ENCODE results near the gene CACNG1. TPM values are rescaled to one million over a fixed set of nuclear protein-coding genes. Genes with fewer than 3 reads are reported as not detected.

The CACNG1 gene
- polyA plus RNA-seq, 3 donors: not detected

DNA sequence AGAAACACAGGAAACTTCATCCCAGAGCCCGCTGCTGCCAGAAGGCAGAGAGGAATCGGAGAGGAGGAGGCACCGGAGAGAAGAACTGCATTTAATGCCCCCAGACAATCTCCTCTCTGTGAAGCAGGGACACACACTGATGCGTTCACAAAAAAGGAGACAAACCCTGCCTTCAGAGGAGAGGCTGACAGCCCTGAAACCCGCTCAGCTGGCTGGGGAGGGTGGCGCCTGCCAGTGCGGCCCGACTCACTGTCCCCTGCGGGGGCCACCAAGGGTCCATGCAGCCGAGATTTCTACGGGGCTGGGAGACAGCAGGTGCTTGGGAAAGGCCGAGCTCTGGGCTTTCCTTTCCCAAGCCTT, 21.9 kb upstream of the CACNG1 start:
- no peaks in the 10 kb centered on the region for H3K79me2 ChIP-seq (ENCODE audit: insufficient read depth, low read length)
- no peak overlapping the region for H3K4me3 ChIP-seq (replicated peaks in 1 of 3; ENCODE audit: low read depth in 2 of 3, low read length in 3 of 3)
- TF ChIP-seq, protein P1, sequence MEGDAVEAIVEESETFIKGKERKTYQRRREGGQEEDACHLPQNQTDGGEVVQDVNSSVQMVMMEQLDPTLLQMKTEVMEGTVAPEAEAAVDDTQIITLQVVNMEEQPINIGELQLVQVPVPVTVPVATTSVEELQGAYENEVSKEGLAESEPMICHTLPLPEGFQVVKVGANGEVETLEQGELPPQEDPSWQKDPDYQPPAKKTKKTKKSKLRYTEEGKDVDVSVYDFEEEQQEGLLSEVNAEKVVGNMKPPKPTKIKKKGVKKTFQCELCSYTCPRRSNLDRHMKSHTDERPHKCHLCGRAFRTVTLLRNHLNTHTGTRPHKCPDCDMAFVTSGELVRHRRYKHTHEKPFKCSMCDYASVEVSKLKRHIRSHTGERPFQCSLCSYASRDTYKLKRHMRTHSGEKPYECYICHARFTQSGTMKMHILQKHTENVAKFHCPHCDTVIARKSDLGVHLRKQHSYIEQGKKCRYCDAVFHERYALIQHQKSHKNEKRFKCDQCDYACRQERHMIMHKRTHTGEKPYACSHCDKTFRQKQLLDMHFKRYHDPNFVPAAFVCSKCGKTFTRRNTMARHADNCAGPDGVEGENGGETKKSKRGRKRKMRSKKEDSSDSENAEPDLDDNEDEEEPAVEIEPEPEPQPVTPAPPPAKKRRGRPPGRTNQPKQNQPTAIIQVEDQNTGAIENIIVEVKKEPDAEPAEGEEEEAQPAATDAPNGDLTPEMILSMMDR (IDR thresholded peaks at IDR 0.05): no peak
- H3K27me3 ChIP-seq (ENCODE audit: control insufficient read depth in 2 of 2, insufficient read depth in 2 of 2, low read length in 2 of 2): no peaks in the 10 kb centered on the region
- H3K4me2 ChIP-seq (replicated peaks; ENCODE audit: extremely low read depth, low read length, poor library complexity, severe bottlenecking): no peak overlapping the region
- H3K36me3 ChIP-seq (replicated peaks in 1 of 2; ENCODE audit: control insufficient read depth in 1 of 2, insufficient read depth in 2 of 2, low read length in 2 of 2): no peaks in the 10 kb centered on the region
- WGBS (ENCODE audit: insufficient coverage): 96% methylated on average over 10 of the region's 12 CpGs
- H3K9me3 ChIP-seq (replicated peaks in 1 of 2; ENCODE audit: control insufficient read depth in 1 of 2, insufficient read depth in 1 of 2, low read length in 2 of 2): no peaks in the 10 kb centered on the region
- H3K4me1 ChIP-seq (ENCODE audit: control insufficient read depth in 1 of 2, insufficient read depth in 2 of 2, low read length in 2 of 2): no peaks in the 10 kb centered on the region
- Mint-ChIP-seq H3K36me3 (no peaks in the 10 kb centered on the region), H3K27me3 (ENCODE audit: low read depth in 3 of 3) (peaks cover 2 to 8% (median 5%) of the 10 kb centered on the region in 3 donors), H3K4me3 (no peak overlapping the region), H3K4me1 (no peaks in the 10 kb centered on the region), H3K9me3 (no peaks in the 10 kb centered on the region), H3K27ac (no peak overlapping the region)
- intact Hi-C loops (cut with micrococcal nuclease): no loop called here
- H2AFZ ChIP-seq (ENCODE audit: insufficient read depth, low read depth, low read length, poor library complexity, severe bottlenecking): no peak overlapping the region
- H4K20me1 ChIP-seq (ENCODE audit: insufficient read depth, low read length): no peaks in the 10 kb centered on the region
- H3K9ac ChIP-seq (ENCODE audit: insufficient read depth, low read length, poor library complexity, severe bottlenecking): no peak overlapping the region
- no peak for DNase-seq
- H3K27ac ChIP-seq (ENCODE audit: low read depth in 1 of 2, low read length in 2 of 2): no peak overlapping the region

DNA sequence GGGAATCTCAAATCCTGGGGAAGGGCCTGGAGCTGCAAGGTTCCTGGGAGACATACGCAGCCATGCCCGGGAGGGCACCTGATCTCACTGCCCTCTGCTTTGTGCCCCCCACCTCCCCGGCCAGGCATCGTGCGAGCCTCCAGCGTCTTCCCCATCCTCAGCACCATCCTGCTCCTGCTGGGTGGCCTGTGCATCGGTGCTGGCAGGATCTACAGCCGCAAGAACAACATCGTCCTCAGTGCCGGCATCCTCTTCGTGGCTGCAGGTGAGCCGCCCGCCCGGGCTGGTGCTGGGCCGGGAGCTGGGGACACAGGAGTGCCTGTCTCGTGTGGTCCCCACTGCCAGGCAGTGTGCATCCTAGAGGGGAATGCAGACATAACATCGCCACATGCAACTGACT, 19.6 kb upstream of the CACNG1 start:
- Mint-ChIP-seq H3K27ac (no peak overlapping the region), H3K4me3 (no peak overlapping the region), H3K9me3 (peaks cover 0 to 2% (median 0%) of the 10 kb centered on the region in 7 donors), H3K4me1 (no peaks in the 10 kb centered on the region), H3K36me3 (no peaks in the 10 kb centered on the region), H3K27me3 (ENCODE audit: low read depth in 3 of 3) (peaks cover 3 to 8% (median 6%) of the 10 kb centered on the region in 3 donors)
- no peaks in the 10 kb centered on the region for H3K4me1 ChIP-seq (ENCODE audit: control insufficient read depth in 1 of 2, insufficient read depth in 2 of 2, low read length in 2 of 2)
- H3K27me3 ChIP-seq (ENCODE audit: control insufficient read depth in 2 of 2, insufficient read depth in 2 of 2, low read length in 2 of 2): no peaks in the 10 kb centered on the region
- intact Hi-C loops (cut with micrococcal nuclease): no loop called here
- H3K4me2 ChIP-seq (replicated peaks; ENCODE audit: extremely low read depth, low read length, poor library complexity, severe bottlenecking): no peak overlapping the region
- H2AFZ ChIP-seq (ENCODE audit: insufficient read depth, low read depth, low read length, poor library complexity, severe bottlenecking): no peak overlapping the region
- no peak for DNase-seq
- 96% methylated on average over 17 of the region's 17 CpGs for WGBS (ENCODE audit: insufficient coverage)
- H3K36me3 ChIP-seq (replicated peaks in 1 of 2; ENCODE audit: control insufficient read depth in 1 of 2, insufficient read depth in 2 of 2, low read length in 2 of 2): no peaks in the 10 kb centered on the region
- H3K9me3 ChIP-seq (replicated peaks in 1 of 2; ENCODE audit: control insufficient read depth in 1 of 2, insufficient read depth in 1 of 2, low read length in 2 of 2): no peaks in the 10 kb centered on the region
- H3K79me2 ChIP-seq (ENCODE audit: insufficient read depth, low read length): no peaks in the 10 kb centered on the region
- H4K20me1 ChIP-seq (ENCODE audit: insufficient read depth, low read length): no peaks in the 10 kb centered on the region
- no peak overlapping the region for H3K9ac ChIP-seq (ENCODE audit: insufficient read depth, low read length, poor library complexity, severe bottlenecking)
- TF ChIP-seq, protein P1 (IDR thresholded peaks at IDR 0.05): no peak
- no peak overlapping the region for H3K27ac ChIP-seq (ENCODE audit: low read depth in 1 of 2, low read length in 2 of 2)
- no peak overlapping the region for H3K4me3 ChIP-seq (replicated peaks in 1 of 3; ENCODE audit: low read depth in 2 of 3, low read length in 3 of 3)

Data from CD14-positive monocyte (primary cell).